Measurements from ENCODE around the gene FBLL1.
"Not testable (repeated sequence)": the region's sequence is repeated elsewhere in the genome, so short reads cannot be mapped to it uniquely, and the experiment has no call there.

FBLL1 gene

GRCh38 chr5:168562279-168562678, 33.2 kb downstream of the FBLL1 start:
- Histone ChIP-seq H3K4me1 (ENCODE audit: control insufficient read depth, insufficient read depth, low read length) (no peaks in the 10 kb centered on the region), H3K4me3 (ENCODE audit: low read depth, low read length) (no peak overlapping the region), H3K27me3 (ENCODE audit: control insufficient read depth, insufficient read depth, low read length) (no peaks in the 10 kb centered on the region), H3K36me3 (ENCODE audit: control insufficient read depth, insufficient read depth, low read length) (no peaks in the 10 kb centered on the region), H3K9me3 (ENCODE audit: control insufficient read depth, insufficient read depth, low read length) (no peaks in the 10 kb centered on the region), H3K9ac (ENCODE audit: low read depth, low read length) (no peak overlapping the region)

GRCh38 chr5:168563959-168564358, 34.9 kb downstream of the FBLL1 start:
- Histone ChIP-seq H3K4me1 (ENCODE audit: control insufficient read depth, insufficient read depth, low read length) (no peaks in the 10 kb centered on the region), H3K36me3 (ENCODE audit: control insufficient read depth, insufficient read depth, low read length) (peaks cover 4% of the 10 kb centered on the region), H3K9me3 (ENCODE audit: control insufficient read depth, insufficient read depth, low read length) (no peaks in the 10 kb centered on the region), H3K4me3 (ENCODE audit: low read depth, low read length) (no peak overlapping the region), H3K9ac (ENCODE audit: low read depth, low read length) (no peak overlapping the region), H3K27me3 (ENCODE audit: control insufficient read depth, insufficient read depth, low read length) (no peaks in the 10 kb centered on the region)

GRCh38 chr5:168568738-168569137, 39.6 kb downstream of the FBLL1 start:
- peaks cover 4% of the 10 kb centered on the region for H3K36me3 ChIP-seq (ENCODE audit: control insufficient read depth, insufficient read depth, low read length)
- no peaks in the 10 kb centered on the region for H3K4me1 ChIP-seq (ENCODE audit: control insufficient read depth, insufficient read depth, low read length)
- H3K9me3 ChIP-seq (ENCODE audit: control insufficient read depth, insufficient read depth, low read length), result no peaks in the 10 kb centered on the region
- no peak overlapping the region for H3K4me3 ChIP-seq (ENCODE audit: low read depth, low read length)
- no peak overlapping the region for H3K9ac ChIP-seq (ENCODE audit: low read depth, low read length)
- no peaks in the 10 kb centered on the region for H3K27me3 ChIP-seq (ENCODE audit: control insufficient read depth, insufficient read depth, low read length)

- H3K36me3 ChIP-seq (ENCODE audit: control insufficient read depth, insufficient read depth, low read length), result peaks cover 4% of the 10 kb centered on the region
- H3K27me3 ChIP-seq (ENCODE audit: control insufficient read depth, insufficient read depth, low read length), result no peaks in the 10 kb centered on the region
Measured at GRCh38 chr5:168570490-168571328, 41.6 kb downstream of the FBLL1 start.

GRCh38 chr5:168573663-168574062, 44.6 kb downstream of the FBLL1 start:
- H3K4me1 ChIP-seq (ENCODE audit: control insufficient read depth, insufficient read depth, low read length); H3K9ac ChIP-seq (ENCODE audit: low read depth, low read length); H3K27me3 ChIP-seq (ENCODE audit: control insufficient read depth, insufficient read depth, low read length); H3K4me3 ChIP-seq (ENCODE audit: low read depth, low read length); H3K36me3 ChIP-seq (ENCODE audit: control insufficient read depth, insufficient read depth, low read length); H3K9me3 ChIP-seq (ENCODE audit: control insufficient read depth, insufficient read depth, low read length): not testable (repeated sequence)

More at GRCh38 chr5:168570490-168571328, 41.6 kb downstream of the FBLL1 start:
- no peak overlapping the region for H3K9ac ChIP-seq (ENCODE audit: low read depth, low read length)
- no peak overlapping the region for H3K4me3 ChIP-seq (ENCODE audit: low read depth, low read length)
- H3K4me1 ChIP-seq (ENCODE audit: control insufficient read depth, insufficient read depth, low read length), result no peaks in the 10 kb centered on the region
- no peaks in the 10 kb centered on the region for H3K9me3 ChIP-seq (ENCODE audit: control insufficient read depth, insufficient read depth, low read length)

GRCh38 chr5:168574156-168574555, 45.1 kb downstream of the FBLL1 start:
- H3K9ac ChIP-seq (ENCODE audit: low read depth, low read length); H3K27me3 ChIP-seq (ENCODE audit: control insufficient read depth, insufficient read depth, low read length); H3K4me1 ChIP-seq (ENCODE audit: control insufficient read depth, insufficient read depth, low read length); H3K4me3 ChIP-seq (ENCODE audit: low read depth, low read length); H3K9me3 ChIP-seq (ENCODE audit: control insufficient read depth, insufficient read depth, low read length); H3K36me3 ChIP-seq (ENCODE audit: control insufficient read depth, insufficient read depth, low read length): not testable (repeated sequence)

- H3K36me3 ChIP-seq (ENCODE audit: control insufficient read depth, insufficient read depth, low read length), result no peaks in the 10 kb centered on the region
- H3K27me3 ChIP-seq (ENCODE audit: control insufficient read depth, insufficient read depth, low read length), result no peaks in the 10 kb centered on the region
- H3K4me1 ChIP-seq (ENCODE audit: control insufficient read depth, insufficient read depth, low read length), result peaks cover 6% of the 10 kb centered on the region
- H3K4me3 ChIP-seq (ENCODE audit: low read depth, low read length), result no peak overlapping the region
- no peak overlapping the region for H3K9ac ChIP-seq (ENCODE audit: low read depth, low read length)
- no peaks in the 10 kb centered on the region for H3K9me3 ChIP-seq (ENCODE audit: control insufficient read depth, insufficient read depth, low read length)
Measured at GRCh38 chr5:168575391-168576372, 46.6 kb downstream of the FBLL1 start.

GRCh38 chr5:168578006-168578405, 48.9 kb downstream of the FBLL1 start:
- Histone ChIP-seq H3K27me3 (ENCODE audit: control insufficient read depth, insufficient read depth, low read length) (no peaks in the 10 kb centered on the region), H3K9me3 (ENCODE audit: control insufficient read depth, insufficient read depth, low read length) (no peaks in the 10 kb centered on the region), H3K4me1 (ENCODE audit: control insufficient read depth, insufficient read depth, low read length) (peaks cover 6% of the 10 kb centered on the region), H3K9ac (ENCODE audit: low read depth, low read length) (no peak overlapping the region), H3K4me3 (ENCODE audit: low read depth, low read length) (peak overlapping the region; percentile 76), H3K36me3 (ENCODE audit: control insufficient read depth, insufficient read depth, low read length) (no peaks in the 10 kb centered on the region)

- Histone ChIP-seq H3K9ac (ENCODE audit: low read depth, low read length) (peak within 1 kb of the TSS; percentile 87), H3K4me3 (ENCODE audit: low read depth, low read length) (peak within 1 kb of the TSS; percentile 84), H3K27me3 (ENCODE audit: control insufficient read depth, insufficient read depth, low read length) (no peaks in the 10 kb centered on the region), H3K36me3 (ENCODE audit: control insufficient read depth, insufficient read depth, low read length) (no peaks in the 10 kb centered on the region), H3K4me1 (ENCODE audit: control insufficient read depth, insufficient read depth, low read length) (peaks cover 6% of the 10 kb centered on the region), H3K9me3 (ENCODE audit: control insufficient read depth, insufficient read depth, low read length) (no peaks in the 10 kb centered on the region)
Measured at GRCh38 chr5:168578538-168579487, 49.7 kb downstream of the FBLL1 start, which contains the start of gene PANK3. PANK3 (minus strand) TSS chr5:168579368; CDS start chr5:168579283, 85 bp downstream.

GRCh38 chr5:168579488-168580226, 50.6 kb downstream of the FBLL1 start:
- Histone ChIP-seq H3K27me3 (ENCODE audit: control insufficient read depth, insufficient read depth, low read length) (no peaks in the 10 kb centered on the region), H3K4me3 (ENCODE audit: low read depth, low read length) (peak overlapping the region; percentile 84), H3K9me3 (ENCODE audit: control insufficient read depth, insufficient read depth, low read length) (no peaks in the 10 kb centered on the region), H3K36me3 (ENCODE audit: control insufficient read depth, insufficient read depth, low read length) (no peaks in the 10 kb centered on the region), H3K9ac (ENCODE audit: low read depth, low read length) (peak overlapping the region; percentile 87), H3K4me1 (ENCODE audit: control insufficient read depth, insufficient read depth, low read length) (peaks cover 6% of the 10 kb centered on the region)
